Activated CD8-positive, alpha-beta memory T cell treated with anti-CD3 and anti-CD28 coated beads for 4 hours (primary cell): ENCODE data around the gene APCDD1L.
"Not testable (repeated sequence)": the region's sequence is repeated elsewhere in the genome, so short reads cannot be mapped to it uniquely, and the experiment has no call there.

ENCODE experiments used
- DNase-seq, 2 donors: peaks; one replicate each; pipeline ENCODE4 v3.0.0-alpha.2; 2020; ENCODE audit warnings: low read depth in 2 of 2

Gene APCDD1L

DNA sequence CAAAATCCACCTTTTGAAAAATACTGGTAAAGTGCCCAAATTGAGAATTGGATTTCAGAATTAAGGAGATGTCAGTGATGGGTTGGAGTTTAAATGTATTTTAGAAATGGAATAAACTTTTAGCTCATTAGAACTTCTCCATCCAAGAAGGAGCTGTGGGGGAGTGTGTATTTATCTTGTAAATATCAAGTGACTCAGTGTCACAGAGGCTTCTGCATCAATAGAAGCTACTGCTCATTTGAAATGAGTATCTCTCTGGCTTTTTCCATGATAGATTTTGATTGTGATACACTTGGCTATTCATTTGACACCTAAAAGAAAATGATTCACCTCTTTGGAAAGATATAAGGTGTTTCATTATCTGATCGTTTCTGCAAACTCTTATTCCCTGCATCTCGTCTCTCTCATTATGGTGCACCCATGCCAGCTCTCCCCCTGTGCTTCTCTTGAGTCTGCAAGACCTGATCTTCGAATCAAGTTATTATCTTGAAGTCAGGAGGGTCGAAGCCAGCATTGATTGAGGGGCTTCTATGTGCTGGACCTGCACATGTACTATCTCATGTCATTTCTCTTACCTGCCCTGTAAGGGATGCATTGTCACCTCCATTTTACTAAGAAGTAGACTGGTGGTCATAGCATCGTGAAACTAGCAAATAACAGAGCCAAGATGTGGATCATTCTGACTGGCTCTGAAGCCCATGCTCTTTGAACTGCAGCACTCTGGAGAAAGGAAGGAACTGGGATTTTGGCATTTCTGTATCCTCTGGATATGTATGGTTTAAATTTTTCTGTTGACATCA lies 96.0 kb downstream of the APCDD1L start:
- DNase-seq: no peak

DNA sequence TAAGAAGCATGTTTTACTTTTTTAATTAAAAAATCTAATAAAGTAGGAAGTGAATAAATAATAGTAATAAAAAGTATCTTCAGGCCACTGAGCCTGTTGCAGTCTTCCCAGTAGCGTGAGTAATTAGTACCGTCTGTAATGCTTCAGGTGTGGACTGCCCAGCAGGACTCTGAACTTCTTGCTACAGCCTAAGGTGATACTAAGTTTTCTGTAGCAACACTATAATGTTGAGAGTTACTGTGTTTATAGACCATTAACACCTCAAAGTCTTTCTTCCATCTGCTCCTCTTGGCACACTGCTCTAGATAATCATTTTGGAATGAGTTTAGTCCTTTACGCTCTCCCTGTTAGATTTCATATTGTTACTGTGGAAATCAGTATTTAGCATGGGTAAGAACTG lies 97.8 kb downstream of the APCDD1L start:
- no peak for DNase-seq

DNA sequence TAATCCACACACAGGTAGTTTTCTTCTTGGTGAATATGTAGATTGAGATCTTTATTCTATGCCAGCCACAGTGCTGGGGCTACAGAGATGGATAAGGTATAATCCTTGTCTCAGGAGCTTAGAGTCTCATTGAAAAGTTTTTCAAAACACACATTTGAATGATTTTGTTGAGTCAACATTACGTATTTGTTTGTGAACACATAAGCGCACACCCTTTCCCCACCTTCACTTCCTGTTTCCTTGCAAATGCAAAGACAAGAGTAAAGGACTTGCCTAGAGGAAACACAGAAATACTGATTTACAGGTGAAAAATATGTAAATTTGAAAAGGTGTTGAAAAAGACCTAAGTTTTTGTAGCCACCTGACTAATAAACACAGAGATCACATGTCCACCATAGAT lies 98.4 kb downstream of the APCDD1L start:
- DNase-seq: no peak

DNA sequence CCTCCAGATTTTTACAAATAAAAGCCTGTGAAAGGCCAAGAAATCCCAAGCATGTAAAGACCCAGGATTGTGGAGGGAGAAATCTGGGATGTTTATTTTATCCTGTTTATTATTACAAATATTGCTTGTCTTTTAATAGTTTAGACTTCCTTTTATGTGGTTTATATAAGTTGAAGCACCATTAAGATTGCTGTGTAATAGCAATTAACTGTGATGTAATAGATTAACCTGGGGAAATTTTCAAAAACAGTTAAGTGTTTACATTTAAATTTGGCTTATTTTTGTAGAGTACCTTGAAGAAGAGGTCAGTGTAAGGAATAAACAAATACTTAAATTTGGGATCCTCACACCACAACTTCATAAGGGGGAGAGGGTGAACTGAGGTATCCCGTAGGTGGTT lies 99.1 kb downstream of the APCDD1L start:
- no peak for DNase-seq

DNA sequence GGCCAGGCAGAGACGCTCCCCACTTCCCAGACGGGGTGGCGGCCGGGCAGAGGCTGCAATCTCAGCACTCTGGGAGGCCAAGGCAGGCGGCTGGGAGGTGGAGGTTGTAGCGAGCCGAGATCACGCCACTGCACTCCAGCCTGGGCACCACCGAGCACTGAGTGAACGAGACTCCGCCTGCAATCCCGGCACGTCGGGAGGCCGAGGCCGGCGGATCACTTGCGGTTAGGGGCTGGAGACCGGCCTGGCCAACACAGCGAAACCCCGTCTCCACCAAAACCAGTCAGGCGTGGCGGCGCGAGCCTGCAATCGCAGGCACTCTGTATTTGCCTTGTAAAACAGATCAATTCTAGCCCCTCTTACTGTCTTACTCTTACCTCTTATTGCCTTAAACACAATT lies 100.4 kb downstream of the APCDD1L start:
- DNase-seq: not testable (repeated sequence)

DNA sequence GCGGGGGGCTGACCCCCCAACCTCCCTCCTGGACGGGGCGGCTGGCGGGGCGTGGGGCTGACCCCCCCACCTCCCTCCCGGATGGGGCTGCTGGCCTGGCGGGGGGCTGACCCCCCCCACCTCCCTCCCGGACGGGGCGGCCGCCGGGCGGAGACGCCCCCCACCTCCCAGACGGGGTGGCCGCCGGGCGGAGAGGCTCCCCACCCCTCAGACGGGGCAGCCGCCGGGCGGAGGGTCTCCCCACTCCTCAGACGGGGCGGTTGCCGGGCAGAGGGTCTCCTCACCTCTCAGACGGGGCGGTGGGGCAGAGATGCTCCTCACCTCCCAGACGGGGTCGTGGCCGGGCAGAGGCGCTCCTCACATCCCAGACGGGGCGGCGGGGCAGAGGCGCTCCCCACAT lies 101.0 kb downstream of the APCDD1L start:
- DNase-seq: not testable (repeated sequence)
